Liver (tissue), 9 donors: Measurements from ENCODE around the gene FAM76B. TPM values are rescaled to one million over a fixed set of nuclear protein-coding genes. Genes with fewer than 3 reads are reported as not detected.

Source experiments
- DNase-seq: peaks from one replicate; pipeline ENCODE4 v3.0.0-alpha.2; 2017; ENCODE audit warnings: low spot score
- H3K27ac ChIP-seq, 2 donors: one replicate each; pipeline ENCODE4 v1.7.0; 2013; ENCODE audit warnings: inconsistent platforms in 2 of 2, low read length in 2 of 2, control low read depth in 1 of 2, low read depth in 1 of 2, mild to moderate bottlenecking in 1 of 2
- H3K27me3 ChIP-seq, 4 donors: one replicate each; pipeline versions ENCODE4 v1.6.1 to v1.7.0; 2013; ENCODE audit warnings: low read length in 3 of 4, inconsistent platforms in 1 of 4, mild to moderate bottlenecking in 1 of 4, moderate library complexity in 1 of 4; ENCODE audit not compliant: control insufficient read depth in 4 of 4, insufficient read depth in 4 of 4
- H3K36me3 ChIP-seq, 4 donors: one replicate each; pipeline versions ENCODE4 v1.6.1 to v1.7.0; 2013; ENCODE audit warnings: low read length in 3 of 4, mild to moderate bottlenecking in 3 of 4, low read depth in 1 of 4, moderate library complexity in 1 of 4; ENCODE audit not compliant: control insufficient read depth in 4 of 4, insufficient read depth in 3 of 4
- H3K4me1 ChIP-seq, 4 donors: one replicate each; pipeline versions ENCODE4 v1.6.1 to v1.7.0; 2013; ENCODE audit warnings: low read length in 3 of 4, mild to moderate bottlenecking in 3 of 4, moderate library complexity in 1 of 4; ENCODE audit not compliant: control insufficient read depth in 4 of 4, insufficient read depth in 4 of 4
- H3K4me3 ChIP-seq, 3 donors: one replicate each; pipeline versions ENCODE4 v1.6.1 to v1.7.0; 2013; ENCODE audit warnings: low read length in 3 of 3, control low read depth in 1 of 3, low read depth in 1 of 3, mild to moderate bottlenecking in 1 of 3
- H3K9ac ChIP-seq, 2 donors: one replicate each; pipeline ENCODE4 v1.7.0; 2013; ENCODE audit warnings: low read length in 2 of 2, mild to moderate bottlenecking in 2 of 2, moderate library complexity in 2 of 2, control low read depth in 1 of 2, low read depth in 1 of 2
- H3K9me3 ChIP-seq, 4 donors: one replicate each; pipeline versions ENCODE4 v1.6.1 to v1.7.0; 2013; ENCODE audit warnings: low read length in 3 of 4; ENCODE audit not compliant: control insufficient read depth in 4 of 4
- CTCF ChIP-seq: fragments of 150-350 bp; IDR thresholded peaks from 2 replicates; pipeline ENCODE4 v1.5.1; 2017; ENCODE audit warnings: improper control_type of control experiment, low read depth, low read length; ENCODE audit not compliant: missing input control
- EGR1 ChIP-seq, 2 donors: IDR thresholded peaks; 2 replicates each; pipeline ENCODE4 v1.6.1; 2016 to 2018; ENCODE audit warnings: antibody characterized with exemption in 2 of 2, low read depth in 2 of 2
- FOXA1 ChIP-seq: IDR thresholded peaks from 2 replicates; pipeline ENCODE4 v1.6.1; 2016; ENCODE audit warnings: antibody characterized with exemption
- FOXA2 ChIP-seq: IDR thresholded peaks from 2 replicates; pipeline ENCODE4 v1.6.1; 2016; ENCODE audit warnings: antibody characterized with exemption
- GABPA ChIP-seq, 2 donors: IDR thresholded peaks in 1 of 2; conservative IDR thresholded peaks in 1 of 2; 2 replicates each; pipeline ENCODE4 v1.6.1; 2016; ENCODE audit warnings: antibody characterized with exemption in 2 of 2, mild to moderate bottlenecking in 1 of 2, moderate library complexity in 1 of 2
- HNF4A ChIP-seq, 2 donors: conservative IDR thresholded peaks; 2 replicates each; pipeline ENCODE4 v1.6.1; 2016; ENCODE audit warnings: antibody characterized with exemption in 2 of 2, mild to moderate bottlenecking in 2 of 2
- HNF4G ChIP-seq: IDR thresholded peaks from 2 replicates; pipeline ENCODE4 v1.6.1; 2016; ENCODE audit warnings: antibody characterized with exemption
- JUND ChIP-seq, 2 donors: IDR thresholded peaks; 2 replicates each; pipeline ENCODE4 v1.6.1; 2016; ENCODE audit warnings: antibody characterized with exemption in 2 of 2
- MAX ChIP-seq: IDR thresholded peaks from 2 replicates; pipeline ENCODE4 v1.6.1; 2016; ENCODE audit warnings: antibody characterized with exemption
- NR2F2 ChIP-seq: IDR thresholded peaks from 2 replicates; pipeline ENCODE4 v1.6.1; 2016; ENCODE audit warnings: antibody characterized with exemption
- RAD21 ChIP-seq, 2 donors: IDR thresholded peaks; 2 replicates each; pipeline ENCODE4 v1.6.1; 2016; ENCODE audit warnings: antibody characterized with exemption in 2 of 2, mild to moderate bottlenecking in 2 of 2
- REST ChIP-seq: IDR thresholded peaks from 2 replicates; pipeline ENCODE4 v1.6.1; 2016; ENCODE audit warnings: antibody characterized with exemption, mild to moderate bottlenecking
- RXRA ChIP-seq, 2 donors: IDR thresholded peaks; 2 replicates each; pipeline ENCODE4 v1.6.1; 2017 to 2018; ENCODE audit warnings: antibody characterized with exemption in 2 of 2, mild to moderate bottlenecking in 1 of 2
- SP1 ChIP-seq: IDR thresholded peaks from 2 replicates; pipeline ENCODE4 v1.6.1; 2018; ENCODE audit warnings: antibody characterized with exemption, mild to moderate bottlenecking
- TAF1 ChIP-seq: conservative IDR thresholded peaks from 2 replicates; pipeline ENCODE4 v1.6.1; 2016; ENCODE audit warnings: antibody characterized with exemption, mild to moderate bottlenecking
- YY1 ChIP-seq: IDR thresholded peaks from 2 replicates; pipeline ENCODE4 v1.6.1; 2016; ENCODE audit warnings: antibody characterized with exemption, mild to moderate bottlenecking
- WGBS: extraction: QIAGEN DNeasy Blood & Tissue Kit; methylation state at CpG from one replicate; pipeline ENCODE4 v1.1.7; 2013; 5-methylcytosine and 5-hydroxymethylcytosine counted together
- polyA plus RNA-seq, 2 donors: library from polyadenylated mRNA; stranded (reverse) in 1 of 2; unstranded in 1 of 2; fragments of 200-250 nt in 1 of 2; fragments of >200 nt in 1 of 2; fragmentation: Nextera tagmentation in 1 of 2; extraction: Ambion mirVana in 1 of 2; gene quantifications; one replicate each; pipeline versions ENCODE4 v1.2.1 to v1.2.3, GENCODE V29; 2013 to 2015
- total RNA-seq, 2 donors: library from RNA; depleted of rRNA; stranded (reverse); fragments of >200 nt; gene quantifications; one replicate each; pipeline ENCODE4 v1.2.3, GENCODE V29; 2014
- TF ChIP-seq, protein P1 (sequence below): IDR thresholded peaks from 2 replicates; pipeline ENCODE4 v1.6.1; 2016; ENCODE audit warnings: antibody characterized with exemption
- TF ChIP-seq, protein P2 (sequence below): IDR thresholded peaks from 2 replicates; pipeline ENCODE4 v1.6.1; 2016; ENCODE audit warnings: antibody characterized with exemption
- donor health status: healthy.
- donor health status: healthy.
- donor health status: healthy.
- donor health status: healthy.
- donor health status: healthy.

The FAM76B gene
- total RNA-seq (10 to 100 TPM; 17.1 to 62.9 TPM), polyA plus RNA-seq (10 to 100 TPM in 1 of 2 donors, 1 to 10 TPM in 1; 5.0 to 21.5 TPM)

DNA sequence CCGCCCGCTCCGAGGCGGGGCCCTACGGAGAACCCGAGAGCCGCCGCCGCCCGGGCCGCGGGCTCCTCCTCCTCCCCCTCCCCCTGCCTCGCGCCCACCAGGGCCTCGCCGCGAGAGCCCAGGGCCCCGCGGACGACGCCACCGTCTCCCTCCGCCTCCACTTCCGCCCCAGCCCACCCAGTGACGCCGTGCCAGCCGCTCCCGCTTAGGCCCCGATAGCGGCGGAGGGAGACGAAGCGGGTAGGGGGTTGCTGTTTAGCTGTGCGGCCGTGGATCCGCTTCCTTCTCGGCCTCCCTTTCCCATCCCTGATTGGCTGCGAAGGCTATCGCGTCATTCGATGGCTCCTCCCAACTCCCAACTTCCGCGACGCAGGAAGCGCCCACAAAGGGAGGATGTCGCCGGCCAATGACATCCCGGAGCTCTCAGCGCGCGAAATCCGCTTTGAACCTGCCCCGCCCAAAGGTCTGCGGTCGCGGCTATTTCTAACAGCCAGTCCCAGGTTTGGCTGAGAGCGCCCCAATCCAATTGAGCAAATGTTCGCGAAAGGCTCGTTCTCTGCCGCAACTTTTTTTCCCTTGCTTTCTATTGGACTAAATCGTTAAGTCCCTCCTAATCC is at the start of gene FAM76B:
TSS of gene FAM76B (minus strand) at position 277 of the 617 bp plus-strand sequence. CDS start 304 bp downstream, outside the sequence.
- TF ChIP-seq EGR1 (IDR thresholded peaks at IDR 0.05; ENCODE audit: low read depth in 2 of 2) = no peak
- TF ChIP-seq FOXA1 = peak; percentile 9
- peak; percentile 15 for TF ChIP-seq RXRA (IDR thresholded peaks at IDR 0.05)
- TF ChIP-seq, protein P1, sequence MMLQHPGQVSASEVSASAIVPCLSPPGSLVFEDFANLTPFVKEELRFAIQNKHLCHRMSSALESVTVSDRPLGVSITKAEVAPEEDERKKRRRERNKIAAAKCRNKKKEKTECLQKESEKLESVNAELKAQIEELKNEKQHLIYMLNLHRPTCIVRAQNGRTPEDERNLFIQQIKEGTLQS = no peak
- no peak for TF ChIP-seq CTCF
- peak; percentile 82 for TF ChIP-seq SP1
- TF ChIP-seq, protein P2, sequence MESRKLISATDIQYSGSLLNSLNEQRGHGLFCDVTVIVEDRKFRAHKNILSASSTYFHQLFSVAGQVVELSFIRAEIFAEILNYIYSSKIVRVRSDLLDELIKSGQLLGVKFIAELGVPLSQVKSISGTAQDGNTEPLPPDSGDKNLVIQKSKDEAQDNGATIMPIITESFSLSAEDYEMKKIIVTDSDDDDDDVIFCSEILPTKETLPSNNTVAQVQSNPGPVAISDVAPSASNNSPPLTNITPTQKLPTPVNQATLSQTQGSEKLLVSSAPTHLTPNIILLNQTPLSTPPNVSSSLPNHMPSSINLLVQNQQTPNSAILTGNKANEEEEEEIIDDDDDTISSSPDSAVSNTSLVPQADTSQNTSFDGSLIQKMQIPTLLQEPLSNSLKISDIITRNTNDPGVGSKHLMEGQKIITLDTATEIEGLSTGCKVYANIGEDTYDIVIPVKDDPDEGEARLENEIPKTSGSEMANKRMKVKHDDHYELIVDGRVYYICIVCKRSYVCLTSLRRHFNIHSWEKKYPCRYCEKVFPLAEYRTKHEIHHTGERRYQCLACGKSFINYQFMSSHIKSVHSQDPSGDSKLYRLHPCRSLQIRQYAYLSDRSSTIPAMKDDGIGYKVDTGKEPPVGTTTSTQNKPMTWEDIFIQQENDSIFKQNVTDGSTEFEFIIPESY = no peak
- TF ChIP-seq FOXA2 = no peak
- no peak for TF ChIP-seq HNF4A (conservative IDR thresholded peaks at IDR 0.05)
- no peak for TF ChIP-seq JUND (IDR thresholded peaks at IDR 0.05)
- TF ChIP-seq RAD21 (IDR thresholded peaks at IDR 0.05) = no peak
- TF ChIP-seq HNF4G = no peak
- peak; percentile 53 for TF ChIP-seq REST
- TF ChIP-seq TAF1 = no peak
- peak; percentile 58 to 88 for TF ChIP-seq GABPA (IDR thresholded peaks at IDR 0.05 in 1 of 2, conservative IDR thresholded peaks at IDR 0.05 in 1 of 2)
- no peak for TF ChIP-seq YY1
- peak; percentile 52 for TF ChIP-seq MAX
- peak; percentile 34 for TF ChIP-seq NR2F2
- H3K27ac ChIP-seq = peak within 1 kb of the TSS; percentile 99

More for the DNA sequence above, at the start of gene FAM76B:
- no peaks in the 10 kb centered on the region for H3K9me3 ChIP-seq
- WGBS = under 1% methylated on average over 62 of the region's 62 CpGs
- H3K27me3 ChIP-seq = no peaks in the 10 kb centered on the region
- H3K9ac ChIP-seq = peak within 1 kb of the TSS; percentile 61 to 100
- peak; percentile 97 for DNase-seq
- peaks cover 7 to 34% (median 14%) of the 10 kb centered on the region in 4 donors for H3K4me1 ChIP-seq
- peak within 1 kb of the TSS; percentile 86 to 96 (median 93) for H3K4me3 ChIP-seq
- peaks cover 4 to 22% (median 17%) of the 10 kb centered on the region in 4 donors for H3K36me3 ChIP-seq
